ENCODE data around the gene HELZ.
"Not testable (repeated sequence)": the region's sequence is repeated elsewhere in the genome, so short reads cannot be mapped to it uniquely, and the experiment has no call there.

HELZ gene

GRCh38 chr17:67256075-67256732, 11.2 kb upstream of the HELZ start:
- peaks cover 5% of the 10 kb centered on the region for H3K36me3 Mint-ChIP-seq (ENCODE audit: insufficient read depth)
- ATAC-seq (replicated peaks; ENCODE audit: extremely low read depth, poor library complexity, severe bottlenecking) (no peak), DNase-seq (ENCODE audit: low spot score in 2 of 2) (no peak)
- no peaks in the 10 kb centered on the region for H3K27me3 Mint-ChIP-seq
- H3K27ac Mint-ChIP-seq (ENCODE audit: low read depth) = no peak overlapping the region
- no peaks in the 10 kb centered on the region for H3K9me3 Mint-ChIP-seq
- no peak overlapping the region for H3K4me3 Mint-ChIP-seq
- peaks cover 27% of the 10 kb centered on the region for H3K4me1 Mint-ChIP-seq

- Mint-ChIP-seq H3K9me3 (no peaks in the 10 kb centered on the region), H3K27ac (ENCODE audit: low read depth) (no peak overlapping the region), H3K4me3 (no peak overlapping the region), H3K27me3 (no peaks in the 10 kb centered on the region), H3K36me3 (ENCODE audit: insufficient read depth) (peaks cover 4% of the 10 kb centered on the region), H3K4me1 (peaks cover 20% of the 10 kb centered on the region)
- no peak for ATAC-seq (replicated peaks; ENCODE audit: extremely low read depth, poor library complexity, severe bottlenecking)
- DNase-seq (ENCODE audit: low spot score in 2 of 2) = no peak
These were observed 8.4 kb upstream of the HELZ start for GRCh38 chr17:67253384-67253783.

- H3K4me3 Mint-ChIP-seq; ATAC-seq (replicated peaks; ENCODE audit: extremely low read depth, poor library complexity, severe bottlenecking); H3K9me3 Mint-ChIP-seq; H3K27ac Mint-ChIP-seq (ENCODE audit: low read depth); H3K27me3 Mint-ChIP-seq; H3K36me3 Mint-ChIP-seq (ENCODE audit: insufficient read depth); DNase-seq (ENCODE audit: low spot score in 2 of 2): not testable (repeated sequence)
- H3K4me1 Mint-ChIP-seq = peaks cover 25% of the 10 kb centered on the region
These were observed 6.6 kb upstream of the HELZ start for GRCh38 chr17:67251586-67251985.

GRCh38 chr17:67248291-67248690, 3.3 kb upstream of the HELZ start:
- Mint-ChIP-seq H3K27me3 (no peaks in the 10 kb centered on the region), H3K4me1 (peaks cover 34% of the 10 kb centered on the region), H3K4me3 (peak overlapping the region; percentile 87), H3K27ac (ENCODE audit: low read depth) (peak overlapping the region; percentile 92), H3K9me3 (no peaks in the 10 kb centered on the region), H3K36me3 (ENCODE audit: insufficient read depth) (peaks cover 18% of the 10 kb centered on the region)
- no peak for ATAC-seq (replicated peaks; ENCODE audit: extremely low read depth, poor library complexity, severe bottlenecking)
- no peak for DNase-seq (ENCODE audit: low spot score in 2 of 2)

- peak overlapping the region; percentile 92 for H3K27ac Mint-ChIP-seq (ENCODE audit: low read depth)
- no peak for ATAC-seq (replicated peaks; ENCODE audit: extremely low read depth, poor library complexity, severe bottlenecking)
- H3K4me3 Mint-ChIP-seq = peak overlapping the region; percentile 87
- no peak for DNase-seq (ENCODE audit: low spot score in 2 of 2)
- H3K9me3 Mint-ChIP-seq = no peaks in the 10 kb centered on the region
- H3K27me3 Mint-ChIP-seq = no peaks in the 10 kb centered on the region
- peaks cover 18% of the 10 kb centered on the region for H3K36me3 Mint-ChIP-seq (ENCODE audit: insufficient read depth)
- H3K4me1 Mint-ChIP-seq = peaks cover 38% of the 10 kb centered on the region
These were observed 2.5 kb upstream of the HELZ start for GRCh38 chr17:67247416-67247900.

DNA sequence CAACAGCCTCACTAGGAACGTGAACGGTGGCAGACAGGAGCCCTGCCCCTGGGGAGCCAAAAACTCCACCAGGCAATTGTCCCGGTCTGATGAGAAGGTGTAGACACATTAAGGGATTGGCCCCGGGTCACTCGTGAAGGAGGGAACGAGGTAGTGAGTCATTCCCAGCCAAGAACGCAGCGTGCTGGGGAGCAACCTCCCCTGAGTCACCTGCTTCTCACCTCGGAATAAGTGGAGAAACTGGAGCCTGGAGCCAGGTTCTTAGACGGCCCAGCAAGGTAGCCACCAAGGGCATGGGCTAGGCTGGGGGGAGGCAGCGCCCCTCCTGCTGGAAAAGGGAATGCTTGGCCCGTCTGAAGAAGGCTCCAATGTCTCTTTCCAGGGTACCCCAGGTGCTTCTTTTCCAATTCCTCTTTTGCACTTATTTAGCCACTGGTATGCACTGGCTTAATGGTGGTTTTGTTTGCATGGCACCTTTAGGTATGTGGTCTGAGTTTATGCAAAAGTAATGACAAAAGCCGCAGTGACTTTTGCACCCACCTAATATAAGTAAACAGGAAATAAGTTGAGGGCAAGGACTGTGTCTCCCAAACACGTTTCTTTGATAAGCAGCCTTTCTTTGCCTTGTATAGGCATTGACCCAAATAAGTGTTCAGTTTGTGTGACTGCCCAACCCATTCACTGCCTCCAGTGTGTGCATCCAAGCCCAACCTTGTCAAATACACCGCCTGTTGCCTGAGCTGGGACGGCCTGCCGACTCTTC, 1.8 kb upstream of the HELZ start:
- Mint-ChIP-seq H3K27ac (ENCODE audit: low read depth) (peak overlapping the region; percentile 92), H3K9me3 (no peaks in the 10 kb centered on the region), H3K4me1 (peaks cover 40% of the 10 kb centered on the region), H3K36me3 (ENCODE audit: insufficient read depth) (peaks cover 20% of the 10 kb centered on the region), H3K4me3 (peak overlapping the region; percentile 87), H3K27me3 (no peaks in the 10 kb centered on the region)
- DNase-seq (ENCODE audit: low spot score in 2 of 2) (peak; percentile 22 to 63), ATAC-seq (replicated peaks; ENCODE audit: extremely low read depth, poor library complexity, severe bottlenecking) (peak; percentile 82)

- H3K27me3 Mint-ChIP-seq = no peaks in the 10 kb centered on the region
- no peaks in the 10 kb centered on the region for H3K9me3 Mint-ChIP-seq
- ATAC-seq (replicated peaks; ENCODE audit: extremely low read depth, poor library complexity, severe bottlenecking) (peak; percentile 18), DNase-seq (ENCODE audit: low spot score in 2 of 2) (no peak)
- peaks cover 46% of the 10 kb centered on the region for H3K4me1 Mint-ChIP-seq
- H3K4me3 Mint-ChIP-seq = peak overlapping the region; percentile 87
- peak overlapping the region; percentile 92 for H3K27ac Mint-ChIP-seq (ENCODE audit: low read depth)
- peaks cover 23% of the 10 kb centered on the region for H3K36me3 Mint-ChIP-seq (ENCODE audit: insufficient read depth)
These were observed 1.3 kb upstream of the HELZ start for GRCh38 chr17:67246403-67246652.

DNA sequence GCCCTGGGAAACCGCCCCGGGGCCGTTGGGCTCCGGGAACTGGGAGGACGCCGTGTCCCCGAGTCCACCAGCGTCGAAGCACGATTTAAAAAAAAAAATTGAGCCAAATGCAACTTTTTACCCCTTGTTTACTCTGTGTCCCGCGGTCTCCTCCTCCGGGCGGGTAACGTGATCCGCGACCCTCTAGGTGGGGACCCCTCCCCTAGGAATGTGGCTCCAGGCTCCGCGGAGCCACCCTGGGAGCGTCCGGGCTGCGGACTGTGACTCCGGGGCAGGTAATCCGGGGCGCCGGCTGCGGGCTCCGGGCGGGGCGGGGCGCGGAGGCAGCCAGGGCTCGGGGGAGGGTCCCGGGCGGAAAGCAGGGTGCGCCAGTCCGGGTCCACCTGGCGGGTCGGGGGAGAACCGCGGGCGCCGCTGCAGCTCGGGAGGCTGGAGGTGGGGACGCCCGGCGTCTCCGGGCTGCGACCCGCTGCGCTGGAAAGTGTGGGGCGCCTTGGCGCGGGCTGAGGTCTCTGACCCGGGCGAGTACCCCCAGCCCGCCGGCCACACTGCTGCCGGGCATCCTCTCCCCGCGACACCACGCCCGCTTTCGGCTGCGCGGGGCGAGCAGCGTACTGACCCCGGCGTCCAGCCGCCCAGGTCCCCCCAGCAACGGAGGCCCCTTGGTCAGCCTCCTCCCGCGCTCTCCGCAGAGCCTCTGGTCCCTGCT, 852 bp upstream of the HELZ start:
- H3K9me3 Mint-ChIP-seq = no peaks in the 10 kb centered on the region
- no peaks in the 10 kb centered on the region for H3K27me3 Mint-ChIP-seq
- DNase-seq (ENCODE audit: low spot score in 2 of 2) = peak in 1 of 2 donors; percentile 18
- H3K27ac Mint-ChIP-seq (ENCODE audit: low read depth) = peak overlapping the region; percentile 92
- peak overlapping the region; percentile 87 for H3K4me3 Mint-ChIP-seq
- ATAC-seq (replicated peaks; ENCODE audit: extremely low read depth, poor library complexity, severe bottlenecking) = no peak
- H3K36me3 Mint-ChIP-seq (ENCODE audit: insufficient read depth) = peaks cover 23% of the 10 kb centered on the region
- H3K4me1 Mint-ChIP-seq = peaks cover 50% of the 10 kb centered on the region

DNA sequence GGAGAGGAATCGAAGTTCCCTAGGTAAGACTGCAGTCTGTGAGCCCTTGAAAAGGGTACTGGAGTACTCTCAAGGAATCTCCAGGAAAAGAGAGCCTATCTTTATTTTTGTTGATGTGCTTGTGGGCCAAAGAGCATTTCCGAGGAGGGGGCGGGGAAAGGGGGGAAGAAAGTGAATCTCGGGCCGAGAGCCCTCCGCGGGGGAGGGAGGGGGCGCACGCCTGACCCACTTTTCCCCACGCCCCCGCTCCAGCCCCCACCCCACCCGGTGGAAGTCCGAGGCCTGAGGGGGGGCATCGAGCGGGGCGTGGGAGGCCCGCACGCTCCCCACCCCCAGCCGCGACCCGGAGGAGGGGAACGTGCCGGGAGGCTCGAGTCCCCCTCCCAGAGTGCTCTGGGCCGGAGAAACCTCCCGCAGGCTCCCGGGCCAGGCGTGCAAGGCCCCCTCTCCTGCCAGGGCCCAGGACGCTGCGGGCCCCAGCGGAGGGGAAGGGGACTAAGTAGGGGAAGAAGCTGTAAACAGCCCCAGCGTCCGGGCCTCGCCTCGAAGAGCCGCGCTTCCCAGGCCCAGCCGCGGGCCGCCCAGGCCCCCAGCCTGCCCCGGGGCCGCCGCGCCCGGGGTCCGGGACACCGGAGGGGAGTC, 444 bp downstream of the HELZ start:
- DNase-seq (ENCODE audit: low spot score in 2 of 2) = peak in 1 of 2 donors; percentile 15
- H3K4me1 Mint-ChIP-seq = peaks cover 61% of the 10 kb centered on the region
- H3K27ac Mint-ChIP-seq (ENCODE audit: low read depth) = peak overlapping the region; percentile 88
- no peaks in the 10 kb centered on the region for H3K27me3 Mint-ChIP-seq
- H3K9me3 Mint-ChIP-seq = no peaks in the 10 kb centered on the region
- no peak for ATAC-seq (replicated peaks; ENCODE audit: extremely low read depth, poor library complexity, severe bottlenecking)
- H3K4me3 Mint-ChIP-seq = peak overlapping the region; percentile 87
- peaks cover 28% of the 10 kb centered on the region for H3K36me3 Mint-ChIP-seq (ENCODE audit: insufficient read depth)

DNA sequence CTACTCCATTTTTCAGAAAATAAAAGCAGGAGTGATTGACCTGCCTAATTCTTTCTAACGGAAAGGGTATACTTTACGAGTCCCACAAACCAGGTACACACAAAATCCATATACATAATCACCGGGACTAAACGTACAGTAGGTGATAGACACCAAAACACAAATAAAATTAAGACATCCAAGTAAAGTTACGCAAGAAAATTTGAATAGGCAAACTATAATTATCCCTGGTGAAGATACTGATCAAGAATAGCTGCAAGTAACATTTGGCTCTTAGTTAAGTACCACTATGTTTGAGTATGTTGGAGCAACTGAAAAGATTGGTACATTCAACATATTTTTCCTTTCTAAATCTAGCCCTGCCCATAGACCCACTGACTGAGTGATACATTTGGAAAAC, 1.7 kb downstream of the HELZ start:
- Mint-ChIP-seq H3K9me3 (no peaks in the 10 kb centered on the region), H3K36me3 (ENCODE audit: insufficient read depth) (peaks cover 39% of the 10 kb centered on the region), H3K27me3 (no peaks in the 10 kb centered on the region), H3K4me1 (peaks cover 65% of the 10 kb centered on the region), H3K27ac (ENCODE audit: low read depth) (peak overlapping the region; percentile 88), H3K4me3 (peak overlapping the region; percentile 87)
- DNase-seq (ENCODE audit: low spot score in 2 of 2) = no peak
- ATAC-seq (replicated peaks; ENCODE audit: extremely low read depth, poor library complexity, severe bottlenecking) = no peak

DNA sequence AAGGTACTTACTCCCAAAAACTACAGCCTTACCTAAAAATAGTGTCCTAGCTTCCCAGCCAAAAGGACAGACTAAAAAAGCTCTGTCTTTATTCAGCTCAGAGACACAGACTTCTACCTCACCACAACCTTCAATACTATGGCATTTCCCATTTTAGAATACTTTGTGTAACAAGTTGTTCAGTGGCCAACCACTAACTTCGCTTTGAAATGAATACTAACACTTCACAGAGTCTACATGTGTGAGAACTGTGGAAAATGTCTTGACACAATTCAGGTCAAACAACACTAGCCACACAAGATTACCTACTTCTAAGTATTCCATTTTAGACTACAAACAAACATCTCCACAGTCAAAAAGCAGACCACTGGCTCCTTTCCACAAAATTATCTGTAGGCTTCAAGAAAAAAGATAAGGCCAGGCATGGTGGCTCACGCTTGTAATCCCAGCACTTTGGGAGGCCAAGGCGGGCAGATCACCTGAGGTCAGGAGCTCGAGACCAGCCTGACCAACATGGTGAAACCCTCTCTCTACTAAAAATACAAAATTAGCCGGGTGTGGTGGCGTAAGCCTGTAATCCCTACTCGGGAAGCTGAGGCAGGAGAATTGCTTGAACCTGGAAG, 3.2 kb downstream of the HELZ start:
- Mint-ChIP-seq H3K4me1 (peaks cover 52% of the 10 kb centered on the region), H3K9me3 (no peaks in the 10 kb centered on the region), H3K36me3 (ENCODE audit: insufficient read depth) (peaks cover 47% of the 10 kb centered on the region), H3K27ac (ENCODE audit: low read depth) (no peak overlapping the region), H3K27me3 (no peaks in the 10 kb centered on the region), H3K4me3 (no peak overlapping the region)
- ATAC-seq (replicated peaks; ENCODE audit: extremely low read depth, poor library complexity, severe bottlenecking) = no peak
- DNase-seq (ENCODE audit: low spot score in 2 of 2) = no peak

DNA sequence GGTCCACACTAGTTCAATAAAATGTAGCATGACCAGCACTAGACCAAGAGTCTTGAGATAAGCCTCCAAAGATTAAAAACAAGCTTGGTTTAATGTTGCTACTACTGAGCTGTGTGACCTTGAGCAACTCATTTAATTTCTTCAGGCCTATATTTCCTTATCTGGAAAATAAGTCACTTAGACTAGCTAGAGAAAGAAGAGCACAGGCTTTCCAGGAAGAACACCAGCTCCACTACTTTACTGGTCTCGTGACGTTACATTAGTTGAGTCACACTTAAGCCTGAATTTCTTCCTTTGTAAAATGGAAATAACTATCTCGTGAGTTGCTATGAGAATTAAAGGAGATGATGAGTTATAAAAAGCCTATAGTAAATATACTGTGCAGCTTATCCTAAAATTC, 5.4 kb downstream of the HELZ start:
- H3K9me3 Mint-ChIP-seq = no peaks in the 10 kb centered on the region
- no peak overlapping the region for H3K27ac Mint-ChIP-seq (ENCODE audit: low read depth)
- no peaks in the 10 kb centered on the region for H3K27me3 Mint-ChIP-seq
- H3K36me3 Mint-ChIP-seq (ENCODE audit: insufficient read depth) = peaks cover 56% of the 10 kb centered on the region
- peaks cover 51% of the 10 kb centered on the region for H3K4me1 Mint-ChIP-seq
- DNase-seq (ENCODE audit: low spot score in 2 of 2) = no peak
- ATAC-seq (replicated peaks; ENCODE audit: extremely low read depth, poor library complexity, severe bottlenecking) = no peak
- H3K4me3 Mint-ChIP-seq = no peak overlapping the region
